GM23338 (cell line): ENCODE data around the gene BCL11B. TPM values are rescaled to one million over a fixed set of nuclear protein-coding genes. Genes with fewer than 3 reads are reported as not detected.

Experiments used
- ATAC-seq: fragments of 200-7000 bp; cut with Tn5 transposase; 3 replicates; pipeline ENCODE4 v1.9.1; 2020
- DNase-seq: peaks from one replicate; pipeline ENCODE4 v3.0.0-alpha.2; 2015; ENCODE audit warnings: low spot score
- H2AFZ ChIP-seq: fragments of 200-600 bp; sonication (generic); 2 replicates; pipeline ENCODE4 v1.8.0; 2016; ENCODE audit warnings: antibody characterized with exemption, mild to moderate bottlenecking, moderate library complexity
- H3F3A ChIP-seq: fragments of 200-600 bp; sonication (generic); replicated peaks from 2 replicates; pipeline ENCODE4 v1.8.0; 2017; ENCODE audit warnings: antibody characterized with exemption, mixed run types, low read depth
- H3K27ac ChIP-seq: fragments of 200-600 bp; sonication (generic); 2 replicates; pipeline ENCODE4 v1.6.1; 2016; ENCODE audit warnings: low read depth
- H3K27me3 ChIP-seq: fragments of 200-600 bp; sonication (generic); 2 replicates; pipeline ENCODE4 v1.8.0; 2016; ENCODE audit warnings: mild to moderate bottlenecking, mixed run types, moderate library complexity; ENCODE audit not compliant: insufficient read depth
- H3K36me3 ChIP-seq: fragments of 200-600 bp; sonication (generic); 2 replicates; pipeline ENCODE4 v1.8.0; 2016; ENCODE audit warnings: mild to moderate bottlenecking; ENCODE audit not compliant: insufficient read depth
- H3K4me1 ChIP-seq: fragments of 200-600 bp; sonication (generic); 2 replicates; pipeline ENCODE4 v1.8.0; 2016; ENCODE audit warnings: mild to moderate bottlenecking, moderate library complexity; ENCODE audit not compliant: insufficient read depth
- H3K4me2 ChIP-seq: fragments of 200-600 bp; sonication (generic); 2 replicates; pipeline ENCODE4 v1.7.1; 2017; ENCODE audit warnings: mixed run types
- H3K4me3 ChIP-seq: fragments of 200-600 bp; sonication (generic); 2 replicates; pipeline ENCODE4 v1.6.1; 2016; ENCODE audit warnings: mixed run types
- H3K79me2 ChIP-seq: fragments of 200-600 bp; sonication (generic); replicated peaks from 2 replicates; pipeline ENCODE4 v1.8.0; 2017; ENCODE audit warnings: mild to moderate bottlenecking; ENCODE audit not compliant: insufficient read depth
- H3K9me2 ChIP-seq: fragments of 200-600 bp; sonication (generic); 2 replicates; pipeline ENCODE4 v1.8.0; 2017; ENCODE audit not compliant: insufficient read depth
- H4K20me1 ChIP-seq: fragments of 200-600 bp; sonication (generic); replicated peaks from 2 replicates; pipeline ENCODE4 v1.8.0; 2017; ENCODE audit warnings: mild to moderate bottlenecking; ENCODE audit not compliant: insufficient read depth
- H3K27ac Mint-ChIP-seq: 2 replicates; pipeline ENCODE4 v1.8.0; 2020; ENCODE audit warnings: inconsistent platforms, mild to moderate bottlenecking, moderate library complexity, mixed read lengths
- H3K27me3 Mint-ChIP-seq: 3 replicates; pipeline ENCODE4 v1.8.0; 2022; ENCODE audit warnings: low read depth, mild to moderate bottlenecking, moderate library complexity, mixed read lengths, inconsistent platforms; ENCODE audit not compliant: insufficient read depth, poor library complexity
- H3K36me3 Mint-ChIP-seq: 3 replicates; pipeline ENCODE4 v1.8.0; 2021; ENCODE audit warnings: low read depth, mild to moderate bottlenecking, inconsistent platforms, moderate library complexity, mixed read lengths
- H3K4me1 Mint-ChIP-seq: 3 replicates; pipeline ENCODE4 v1.8.0; 2020; ENCODE audit warnings: mild to moderate bottlenecking, inconsistent platforms, mixed read lengths
- H3K4me3 Mint-ChIP-seq: 3 replicates; pipeline ENCODE4 v1.8.0; 2021; ENCODE audit warnings: moderate library complexity, mild to moderate bottlenecking, inconsistent platforms, mixed read lengths
- H3K9me3 Mint-ChIP-seq: 3 replicates; pipeline ENCODE4 v1.8.0; 2020; ENCODE audit warnings: moderate library complexity, mild to moderate bottlenecking, inconsistent platforms, mixed read lengths
- CREB1 ChIP-seq: fragments of 250-450 bp; sonication (Bioruptor Pico); IDR thresholded peaks from 2 replicates; pipeline ENCODE4 v1.5.0; 2020; ENCODE audit warnings: low read depth, mild to moderate bottlenecking, moderate library complexity
- EZH2 ChIP-seq: fragments of 200-600 bp; sonication (generic); IDR thresholded peaks from one replicate; pipeline ENCODE4 v1.8.0; 2017; ENCODE audit warnings: antibody characterized with exemption, mild to moderate bottlenecking, low read depth; ENCODE audit not compliant: unreplicated experiment
- EZH2phosphoT487 ChIP-seq: fragments of 200-600 bp; sonication (generic); IDR thresholded peaks from one replicate; pipeline ENCODE4 v1.8.1; 2018; ENCODE audit warnings: antibody characterized with exemption; ENCODE audit not compliant: unreplicated experiment
- JUNB ChIP-seq: IDR thresholded peaks from one replicate; pipeline ENCODE4 v1.6.1; 2016; ENCODE audit warnings: antibody characterized with exemption; ENCODE audit not compliant: unreplicated experiment
- NANOG ChIP-seq: IDR thresholded peaks from 2 replicates; pipeline ENCODE4 v1.6.1; 2016; ENCODE audit warnings: antibody characterized with exemption, borderline replicate concordance
- POLR2AphosphoS5 ChIP-seq: IDR thresholded peaks from 2 replicates; pipeline ENCODE4 v1.6.1; 2016; ENCODE audit warnings: antibody characterized with exemption, low read depth
- REST ChIP-seq: IDR thresholded peaks from one replicate; pipeline ENCODE4 v1.6.1; 2018; ENCODE audit warnings: antibody characterized with exemption; ENCODE audit not compliant: unreplicated experiment
- STAT1 ChIP-seq: IDR thresholded peaks from one replicate; pipeline ENCODE4 v1.6.1; 2016; ENCODE audit warnings: antibody characterized with exemption; ENCODE audit not compliant: unreplicated experiment
- ZNF114 ChIP-seq: fragments of 250-450 bp; sonication (Bioruptor Pico); IDR thresholded peaks from 2 replicates; pipeline ENCODE4 v1.5.0; 2020; ENCODE audit warnings: mild to moderate bottlenecking, moderate library complexity
- ZNF331 ChIP-seq: fragments of 250-450 bp; sonication (Bioruptor Pico); IDR thresholded peaks from 2 replicates; pipeline ENCODE4 v1.5.0; 2020; ENCODE audit warnings: low read depth, mild to moderate bottlenecking, moderate library complexity
- ZNF462 ChIP-seq: fragments of 250-450 bp; sonication (Bioruptor Pico); IDR thresholded peaks from 2 replicates; pipeline ENCODE4 v1.5.0; 2020; ENCODE audit warnings: mild to moderate bottlenecking, moderate library complexity
- polyA plus RNA-seq: library from polyadenylated mRNA; unstranded; fragments of >200 nt; fragmentation: Nextera tagmentation; extraction: Ambion mirVana; gene quantifications from 2 replicates; pipeline ENCODE4 v1.2.1, GENCODE V29; 2016
- total RNA-seq: library from RNA; depleted of rRNA; stranded (reverse); fragments of >200 nt; shearing (Covaris generic); gene quantifications from 2 replicates; pipeline ENCODE4 v1.2.3, GENCODE V29; 2014
- TF ChIP-seq, protein P1 (sequence below), 2 experiments: fragments of 200-600 bp in 1 of 2; sonication (generic) in 1 of 2; conservative IDR thresholded peaks; 2 replicates each; pipeline versions ENCODE4 v1.5.1 to v1.6.1; 2016 to 2017; ENCODE audit warnings: antibody characterized with exemption in 2 of 2, low read depth in 2 of 2, mild to moderate bottlenecking in 2 of 2, moderate library complexity in 1 of 2
- TF ChIP-seq, protein P2 (sequence below): IDR thresholded peaks from 2 replicates; pipeline ENCODE4 v1.6.1; 2016; ENCODE audit warnings: antibody characterized with exemption

Gene BCL11B
- total and polyA plus RNA-seq, 2 experiments from 2014 or later, result 2.4 to 6.7 TPM

DNA sequence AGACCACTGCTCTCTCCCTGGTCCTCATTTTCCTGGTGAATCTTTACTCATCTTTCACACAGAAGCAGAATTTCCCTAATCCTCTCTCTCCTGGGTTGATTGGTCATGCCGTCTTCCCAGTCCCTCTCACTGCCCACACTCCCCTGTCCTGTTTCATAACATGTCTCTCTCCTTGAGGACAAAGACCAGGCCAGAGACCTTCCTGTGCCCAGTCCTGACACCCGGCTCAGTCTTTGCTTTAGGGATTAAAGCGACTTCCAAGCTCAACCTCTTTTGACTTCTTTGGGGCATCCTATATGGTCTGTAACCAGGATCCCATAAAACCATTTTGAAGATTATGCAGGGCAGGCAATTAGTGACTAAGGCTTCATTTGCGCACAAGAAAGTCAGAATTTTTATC, 105.5 kb downstream of the BCL11B start:
- Histone ChIP-seq H3K27ac (no peak overlapping the region), H3K36me3 (no peaks in the 10 kb centered on the region), H3K4me2 (no peak overlapping the region), H3K4me3 (no peak overlapping the region), H2AFZ (no peak overlapping the region), H3K4me1 (0 out of 2 replicates have a peak, but pooled peaks cover 11% of the 10 kb centered on the region), H3F3A (no peaks in the 10 kb centered on the region), H3K27me3 (no peaks in the 10 kb centered on the region), H4K20me1 (no peaks in the 10 kb centered on the region), H3K9me2 (0 out of 2 replicates have a peak, but pooled peaks cover 7% of the 10 kb centered on the region), H3K79me2 (no peaks in the 10 kb centered on the region)
- ATAC-seq, result no peak
- Mint-ChIP-seq H3K4me1 (peaks cover 17% of the 10 kb centered on the region), H3K9me3 (no peaks in the 10 kb centered on the region; the same call in 2 of the 3 replicates), H3K27me3 (peaks cover 7% of the 10 kb centered on the region), H3K36me3 (no peaks in the 10 kb centered on the region), H3K4me3 (no peak overlapping the region), H3K27ac (no peak overlapping the region)
- no peak for TF ChIP-seq NANOG
- TF ChIP-seq, protein P1, sequence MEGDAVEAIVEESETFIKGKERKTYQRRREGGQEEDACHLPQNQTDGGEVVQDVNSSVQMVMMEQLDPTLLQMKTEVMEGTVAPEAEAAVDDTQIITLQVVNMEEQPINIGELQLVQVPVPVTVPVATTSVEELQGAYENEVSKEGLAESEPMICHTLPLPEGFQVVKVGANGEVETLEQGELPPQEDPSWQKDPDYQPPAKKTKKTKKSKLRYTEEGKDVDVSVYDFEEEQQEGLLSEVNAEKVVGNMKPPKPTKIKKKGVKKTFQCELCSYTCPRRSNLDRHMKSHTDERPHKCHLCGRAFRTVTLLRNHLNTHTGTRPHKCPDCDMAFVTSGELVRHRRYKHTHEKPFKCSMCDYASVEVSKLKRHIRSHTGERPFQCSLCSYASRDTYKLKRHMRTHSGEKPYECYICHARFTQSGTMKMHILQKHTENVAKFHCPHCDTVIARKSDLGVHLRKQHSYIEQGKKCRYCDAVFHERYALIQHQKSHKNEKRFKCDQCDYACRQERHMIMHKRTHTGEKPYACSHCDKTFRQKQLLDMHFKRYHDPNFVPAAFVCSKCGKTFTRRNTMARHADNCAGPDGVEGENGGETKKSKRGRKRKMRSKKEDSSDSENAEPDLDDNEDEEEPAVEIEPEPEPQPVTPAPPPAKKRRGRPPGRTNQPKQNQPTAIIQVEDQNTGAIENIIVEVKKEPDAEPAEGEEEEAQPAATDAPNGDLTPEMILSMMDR (conservative IDR thresholded peaks at IDR 0.05; ENCODE audit: low read depth in 2 of 2), result no peak
- no peak for TF ChIP-seq ZNF114 (CRISPR knock-in tag)
- TF ChIP-seq, protein P2, sequence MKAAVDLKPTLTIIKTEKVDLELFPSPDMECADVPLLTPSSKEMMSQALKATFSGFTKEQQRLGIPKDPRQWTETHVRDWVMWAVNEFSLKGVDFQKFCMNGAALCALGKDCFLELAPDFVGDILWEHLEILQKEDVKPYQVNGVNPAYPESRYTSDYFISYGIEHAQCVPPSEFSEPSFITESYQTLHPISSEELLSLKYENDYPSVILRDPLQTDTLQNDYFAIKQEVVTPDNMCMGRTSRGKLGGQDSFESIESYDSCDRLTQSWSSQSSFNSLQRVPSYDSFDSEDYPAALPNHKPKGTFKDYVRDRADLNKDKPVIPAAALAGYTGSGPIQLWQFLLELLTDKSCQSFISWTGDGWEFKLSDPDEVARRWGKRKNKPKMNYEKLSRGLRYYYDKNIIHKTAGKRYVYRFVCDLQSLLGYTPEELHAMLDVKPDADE, result no peak
- no peak for TF ChIP-seq ZNF331
- TF ChIP-seq EZH2phosphoT487, result no peak
- no peak for TF ChIP-seq POLR2AphosphoS5
- TF ChIP-seq ZNF462 (CRISPR knock-in tag), result no peak
- no peak for TF ChIP-seq JUNB
- TF ChIP-seq CREB1 (CRISPR knock-in tag), result no peak
- TF ChIP-seq STAT1, result no peak
- TF ChIP-seq REST, result no peak
- TF ChIP-seq EZH2, result no peak
- no peak for DNase-seq
